ENCODE data around the gene ERC1.
"Not testable (repeated sequence)": the region's sequence is repeated elsewhere in the genome, so short reads cannot be mapped to it uniquely, and the experiment has no call there.

Gene ERC1

DNA sequence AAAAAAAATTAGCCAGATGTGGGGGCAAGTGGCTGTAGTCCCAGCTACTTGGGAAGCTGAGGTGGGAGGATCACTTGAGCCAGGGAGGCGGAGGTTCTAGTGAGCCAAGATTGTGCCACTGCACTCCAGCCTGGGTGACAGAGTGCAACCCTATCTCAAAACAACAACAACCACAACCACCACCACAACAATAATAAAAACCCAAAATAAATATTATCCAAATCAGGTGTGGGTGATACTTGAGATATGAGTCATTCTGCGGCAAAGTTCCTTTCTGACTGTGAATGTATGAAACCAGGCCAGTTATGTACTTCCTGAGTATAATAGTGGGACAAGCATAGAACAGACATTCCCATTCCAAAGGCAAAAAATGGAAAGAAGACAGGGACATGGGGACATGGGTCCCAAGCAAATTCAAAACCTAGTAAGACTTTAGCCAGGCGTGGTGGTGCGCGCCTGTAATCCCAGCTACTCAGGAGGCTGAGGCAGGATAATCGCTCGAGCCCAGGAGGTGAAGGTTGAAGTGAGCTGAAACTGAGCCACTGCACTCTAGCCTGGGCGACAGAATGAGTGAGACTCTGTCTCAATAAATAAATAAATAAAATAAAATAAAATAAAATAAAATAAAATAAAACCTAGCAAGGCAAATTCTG, 9.7 kb upstream of the ERC1 start:
- in situ Hi-C loops (cut with HindIII; ENCODE audit: low sequenced_read_pairs): no loop called here

DNA sequence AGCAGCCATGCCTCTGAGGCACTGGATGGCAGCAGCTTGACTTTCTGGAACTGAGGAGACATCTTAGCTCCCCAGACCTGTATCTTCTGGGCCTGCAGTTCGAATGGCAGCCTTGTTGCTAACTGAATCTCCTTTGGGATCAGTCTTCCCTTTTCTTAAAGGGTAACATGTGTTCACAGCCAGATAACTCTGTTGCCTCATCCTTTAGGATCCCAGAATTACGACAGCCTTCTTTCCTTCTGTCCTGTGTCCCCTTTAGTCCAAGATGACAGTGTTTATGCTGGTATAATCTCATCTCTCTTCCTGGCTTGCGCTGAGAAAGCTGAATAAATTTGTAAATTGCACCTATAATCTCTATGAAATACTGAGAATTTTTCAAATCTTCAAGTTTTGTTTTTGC, 9.1 kb upstream of the ERC1 start:
- in situ Hi-C loops (cut with HindIII; ENCODE audit: low sequenced_read_pairs): no loop called here

DNA sequence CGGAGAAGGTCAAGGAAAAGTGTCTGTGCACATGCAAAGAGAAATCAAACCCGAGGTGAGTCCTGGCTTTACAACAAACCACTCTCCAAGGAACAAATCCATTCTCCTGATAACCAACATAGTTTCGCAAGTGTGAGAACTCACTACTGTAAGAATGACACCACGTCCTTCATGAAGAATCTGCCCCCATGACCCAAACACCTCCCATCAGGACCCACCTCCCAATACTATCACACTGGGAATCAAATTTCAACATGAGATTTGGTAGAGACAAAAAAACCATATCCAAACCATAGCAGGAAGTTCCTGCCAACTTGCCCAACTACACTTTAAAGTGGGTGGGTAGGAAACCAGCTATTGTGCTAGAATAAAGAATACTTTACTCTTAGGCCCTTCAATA, 2.4 kb upstream of the ERC1 start:
- in situ Hi-C loops (cut with HindIII; ENCODE audit: low sequenced_read_pairs): no loop called here

DNA sequence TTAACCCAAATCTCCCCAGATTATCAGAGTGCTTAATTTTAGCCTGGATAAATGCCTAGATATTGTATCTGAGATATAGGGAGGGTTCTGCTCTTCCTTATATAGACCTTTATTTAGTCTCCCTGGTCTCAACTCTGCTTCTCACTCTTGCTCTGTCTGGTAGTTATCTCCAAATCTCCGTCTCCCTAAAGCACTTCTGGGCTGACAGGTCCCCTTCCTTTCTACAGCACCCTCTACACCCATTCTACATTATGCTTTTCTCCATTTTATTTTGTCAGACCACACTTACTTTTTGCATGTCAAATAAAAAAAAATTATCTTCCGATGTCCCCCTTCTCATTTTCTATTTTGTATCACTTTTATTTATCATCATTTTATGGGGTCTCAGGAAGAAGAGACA, 2.0 kb upstream of the ERC1 start:
- in situ Hi-C loops (cut with HindIII; ENCODE audit: low sequenced_read_pairs): no loop called here

DNA sequence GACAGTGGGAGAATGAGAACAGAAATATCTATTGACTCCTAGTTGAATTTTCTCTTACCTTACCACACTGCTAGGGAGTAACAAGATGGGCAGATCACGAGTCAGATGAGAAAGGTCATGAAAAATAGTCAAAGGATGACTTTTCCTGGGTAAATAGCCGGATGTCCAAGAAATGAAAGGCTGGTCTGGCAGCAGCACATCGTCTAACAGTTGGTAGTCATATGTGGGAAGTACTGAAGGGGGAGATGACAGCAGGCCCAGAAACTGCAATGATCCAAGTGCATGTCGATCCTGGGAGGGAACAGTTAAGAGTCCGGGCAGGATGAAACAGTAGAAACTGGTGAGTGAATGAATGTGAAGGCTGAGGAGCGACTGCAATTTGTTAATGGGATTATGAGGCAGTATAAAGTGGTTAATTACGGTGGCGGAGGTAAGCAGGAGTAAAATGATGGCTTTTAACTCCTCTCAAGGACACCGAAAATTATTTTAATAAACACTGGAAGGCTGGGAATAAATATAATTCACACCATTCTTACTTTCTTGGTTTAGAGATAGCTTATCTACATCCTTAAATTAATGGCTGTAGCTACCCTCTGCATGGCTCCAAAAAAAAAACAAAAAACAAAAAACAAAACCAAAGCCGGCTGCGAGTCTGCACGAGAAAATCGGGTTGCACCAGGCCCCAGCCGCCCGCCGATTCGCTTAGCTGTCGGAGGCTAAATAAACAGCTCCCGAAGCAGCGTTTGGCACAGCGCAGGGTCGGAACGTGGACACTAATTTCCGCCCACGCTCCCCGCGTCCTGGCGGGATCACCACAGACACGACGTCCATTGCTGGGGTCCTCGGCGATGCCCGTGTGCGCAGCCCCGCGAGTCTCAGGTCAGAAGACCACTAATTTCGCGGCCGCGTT, 1.0 kb upstream of the ERC1 start:
- in situ Hi-C loops (cut with HindIII; ENCODE audit: low sequenced_read_pairs): no loop called here

DNA sequence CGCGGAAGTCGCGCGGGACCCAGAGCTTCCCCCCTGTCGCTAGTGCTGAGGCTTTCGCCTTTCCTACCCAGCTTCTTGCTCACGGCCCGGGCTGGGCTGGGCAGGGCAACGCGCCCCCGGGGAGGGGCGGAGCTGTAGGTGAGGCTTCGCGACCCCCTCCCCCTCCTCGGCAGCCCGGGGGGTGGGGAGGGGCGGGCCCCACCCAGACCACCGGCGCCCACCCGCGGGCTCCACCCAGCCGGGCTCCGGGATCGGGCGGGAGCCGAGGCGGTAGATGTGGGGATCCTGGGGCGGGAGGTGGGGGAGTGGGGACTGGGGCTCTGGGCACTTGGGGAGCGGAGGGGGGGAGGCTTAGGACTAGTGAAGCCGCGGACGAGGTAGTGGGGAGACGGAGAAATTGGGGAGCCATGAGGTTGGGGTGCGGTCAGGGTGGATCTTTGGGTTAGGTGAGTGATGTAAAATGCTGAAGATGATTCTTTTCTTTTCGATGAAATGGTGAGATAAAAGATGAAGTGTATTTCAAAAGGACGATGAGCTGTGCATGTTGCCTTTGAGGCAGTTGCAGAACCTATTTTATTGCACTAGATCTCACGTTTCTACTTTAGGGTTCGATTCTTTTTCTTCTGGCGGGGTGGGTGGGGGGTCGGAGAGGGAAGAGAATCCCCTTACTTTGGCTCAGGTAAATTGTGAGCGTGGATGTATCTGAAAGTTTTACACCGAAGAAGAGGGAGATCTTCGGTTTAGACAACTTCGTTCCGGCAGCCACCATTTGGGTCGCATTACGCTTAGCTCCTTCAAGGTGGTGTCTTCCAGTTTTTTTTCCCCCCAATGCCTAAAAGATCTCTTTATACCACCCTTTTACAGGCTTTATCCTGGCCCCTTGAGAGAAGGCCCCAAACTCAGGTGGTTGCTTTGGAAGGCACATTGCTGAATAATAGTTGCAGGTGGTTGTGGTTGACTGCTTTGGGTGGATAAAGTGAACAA, 619 bp downstream of the ERC1 start:
- in situ Hi-C loops (cut with HindIII; ENCODE audit: low sequenced_read_pairs): no loop called here

DNA sequence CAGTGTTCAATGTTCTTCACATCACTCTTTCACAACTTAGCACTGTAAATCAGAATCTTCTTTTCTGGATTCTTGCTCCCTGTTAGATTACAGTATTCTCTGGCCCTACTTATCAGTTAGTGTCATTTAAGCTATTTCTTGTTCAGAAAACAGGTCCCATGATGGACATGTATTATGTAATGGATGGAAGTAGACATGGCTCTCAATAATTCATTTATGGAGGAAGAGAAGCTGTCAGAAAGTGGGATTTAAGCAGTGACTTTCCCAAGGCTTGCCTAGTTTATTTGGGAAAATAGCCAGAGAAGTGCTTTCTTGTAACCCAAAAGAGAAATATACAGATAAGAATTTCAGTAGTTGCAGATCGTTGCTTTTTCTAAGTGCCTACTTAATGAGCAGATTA, 1.6 kb downstream of the ERC1 start:
- in situ Hi-C loops (cut with HindIII; ENCODE audit: low sequenced_read_pairs): no loop called here

DNA sequence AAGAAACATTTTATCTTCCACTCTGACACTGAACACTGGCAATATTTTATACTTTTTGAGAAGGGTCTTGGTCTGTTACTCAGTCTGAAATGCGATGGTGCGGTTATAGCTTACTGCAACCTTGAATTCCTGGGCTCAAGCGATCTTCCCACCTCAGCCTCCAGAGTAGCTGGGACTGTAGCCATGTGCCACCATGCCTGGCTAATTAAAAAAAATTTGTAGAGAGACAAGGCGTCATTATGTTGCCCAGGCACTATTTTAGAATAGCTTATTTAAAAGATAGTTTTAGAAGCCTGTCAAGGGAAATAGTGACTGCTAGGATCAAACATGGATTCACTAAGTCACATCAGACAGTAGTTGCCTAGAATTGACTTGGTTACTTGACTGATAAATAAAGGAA, 5.9 kb downstream of the ERC1 start:
- in situ Hi-C loops (cut with HindIII; ENCODE audit: low sequenced_read_pairs): no loop called here

DNA sequence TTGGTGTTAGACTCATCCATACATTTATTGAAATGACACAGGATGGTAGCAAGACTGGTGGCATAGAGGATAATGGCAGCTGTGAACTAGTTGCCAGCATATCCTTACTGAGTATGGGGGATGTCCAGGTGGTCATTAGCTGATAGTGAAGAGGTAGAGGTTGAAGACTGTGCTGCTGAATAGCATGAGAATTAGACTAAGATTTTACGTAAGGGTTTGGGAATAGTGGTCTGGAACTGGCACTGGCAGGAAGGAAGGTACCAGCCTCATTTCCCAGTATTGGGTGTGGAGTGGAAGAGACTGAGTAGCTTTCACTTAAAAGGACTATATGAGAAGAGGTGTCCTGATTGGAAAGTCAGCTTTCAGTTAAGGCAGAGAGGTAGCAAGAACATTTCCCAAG, 6.5 kb downstream of the ERC1 start:
- in situ Hi-C loops (cut with HindIII; ENCODE audit: low sequenced_read_pairs): no loop called here

DNA sequence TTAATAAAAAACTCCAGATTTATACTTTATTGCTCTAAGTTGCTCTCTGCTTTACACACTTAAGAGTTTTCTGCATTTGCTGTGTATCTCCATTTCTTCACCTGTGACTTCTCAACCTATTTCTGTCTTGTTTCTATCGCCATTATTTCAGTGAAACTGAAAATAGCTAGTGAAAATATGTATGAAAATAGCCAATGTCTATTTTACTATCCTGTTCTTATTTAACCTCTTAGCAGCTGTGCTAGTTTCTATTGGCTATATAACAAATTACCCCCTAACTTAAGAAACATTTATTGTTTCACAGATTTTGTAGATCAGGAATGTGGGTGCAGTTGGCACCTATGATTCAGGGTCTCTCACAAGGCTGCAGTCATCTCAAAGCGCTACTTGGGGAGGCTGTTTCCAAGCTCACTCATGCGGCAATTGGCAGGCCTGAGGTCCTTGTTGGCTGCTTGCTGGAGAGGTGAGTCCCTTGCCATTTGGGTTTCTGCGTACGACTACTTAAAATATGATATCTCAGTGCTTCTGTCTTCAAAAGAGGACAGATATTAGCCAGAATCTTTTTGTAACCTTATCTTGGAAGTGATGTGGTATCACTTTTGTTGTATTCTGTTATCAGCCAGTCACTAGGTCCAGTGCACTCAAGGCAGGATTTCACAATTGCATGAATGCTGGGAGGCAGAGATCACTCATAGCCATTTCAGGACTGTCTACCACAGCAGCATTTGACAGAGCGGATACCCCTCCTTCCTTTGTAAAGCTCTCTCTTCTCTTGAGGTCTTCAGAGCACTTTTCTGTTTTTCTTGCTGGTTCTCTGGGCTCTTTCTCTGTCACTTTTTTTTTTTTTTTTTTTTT, 7.2 kb downstream of the ERC1 start:
- in situ Hi-C loops (cut with HindIII; ENCODE audit: low sequenced_read_pairs): no loop called here

DNA sequence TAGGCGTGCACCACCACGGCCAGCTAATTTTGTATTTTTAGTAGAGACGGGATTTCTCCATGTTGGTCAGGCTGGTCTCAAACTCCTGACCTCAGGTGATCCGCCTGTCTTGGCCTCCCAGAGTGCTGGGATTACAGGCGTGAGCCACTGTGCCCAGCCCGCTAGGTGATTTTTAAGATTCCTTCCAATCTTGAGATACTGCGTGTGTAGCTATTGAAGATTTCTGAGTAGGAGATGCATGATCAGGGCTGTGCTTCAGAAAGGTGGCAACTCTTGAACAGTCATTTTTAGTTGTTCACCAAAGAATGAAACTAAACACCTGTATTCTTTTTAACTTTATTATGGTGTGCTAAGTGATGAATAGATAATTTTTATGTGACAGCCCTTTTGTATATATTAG, 8.7 kb downstream of the ERC1 start:
- in situ Hi-C loops (cut with HindIII; ENCODE audit: low sequenced_read_pairs): not testable (repeated sequence)

DNA sequence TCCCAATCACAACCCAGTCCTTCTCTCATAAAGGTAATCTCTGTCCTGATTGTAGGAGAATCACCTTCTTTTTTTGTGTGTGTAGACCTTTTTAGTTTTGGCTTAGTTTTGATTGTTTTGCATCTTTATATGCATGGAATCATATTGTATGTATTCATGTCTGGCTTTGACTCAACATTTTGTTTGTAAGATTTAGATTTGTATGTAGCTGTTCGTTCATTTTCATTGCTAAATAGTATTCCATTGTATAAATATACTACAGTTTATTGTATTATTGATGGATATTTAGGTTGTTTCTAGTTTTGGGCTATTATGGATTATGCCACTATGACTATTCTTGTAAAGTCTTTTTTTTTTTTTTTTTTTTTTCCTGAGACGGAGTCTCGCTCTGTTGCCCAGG, 10.5 kb downstream of the ERC1 start:
- in situ Hi-C loops (cut with HindIII; ENCODE audit: low sequenced_read_pairs): no loop called here

DNA sequence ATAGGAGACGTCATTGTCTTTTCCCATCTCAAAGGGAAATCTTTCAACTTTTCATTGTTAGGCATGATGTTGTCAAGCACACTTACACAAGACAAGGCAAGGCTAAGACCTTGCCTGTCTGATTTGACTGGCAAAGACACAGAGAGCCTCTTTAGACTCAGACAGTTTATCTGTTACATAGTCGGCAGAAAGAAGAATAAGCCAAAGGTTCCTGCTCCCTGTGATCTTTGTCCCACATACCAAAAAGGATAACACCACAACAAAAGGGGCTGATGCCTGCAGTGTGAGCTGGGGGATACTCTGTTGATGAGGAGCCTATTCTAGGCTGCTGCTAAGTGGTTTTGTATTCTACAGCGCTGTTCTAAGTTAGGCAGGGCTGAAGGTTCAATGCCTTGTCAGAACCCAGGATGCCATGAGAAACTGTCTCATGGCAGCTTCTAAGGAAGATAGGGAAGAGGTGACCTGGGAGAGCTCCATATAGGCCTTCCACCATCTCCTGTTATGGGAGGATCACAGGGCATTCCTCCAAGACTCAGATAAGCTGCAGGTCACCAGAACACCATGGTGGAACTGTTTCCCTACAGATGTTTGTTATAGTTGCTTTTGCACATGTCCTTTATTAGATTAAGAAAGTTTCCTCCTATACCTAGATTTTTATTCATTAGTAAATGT, 12.7 kb downstream of the ERC1 start:
- in situ Hi-C loops (cut with HindIII; ENCODE audit: low sequenced_read_pairs): no loop called here

DNA sequence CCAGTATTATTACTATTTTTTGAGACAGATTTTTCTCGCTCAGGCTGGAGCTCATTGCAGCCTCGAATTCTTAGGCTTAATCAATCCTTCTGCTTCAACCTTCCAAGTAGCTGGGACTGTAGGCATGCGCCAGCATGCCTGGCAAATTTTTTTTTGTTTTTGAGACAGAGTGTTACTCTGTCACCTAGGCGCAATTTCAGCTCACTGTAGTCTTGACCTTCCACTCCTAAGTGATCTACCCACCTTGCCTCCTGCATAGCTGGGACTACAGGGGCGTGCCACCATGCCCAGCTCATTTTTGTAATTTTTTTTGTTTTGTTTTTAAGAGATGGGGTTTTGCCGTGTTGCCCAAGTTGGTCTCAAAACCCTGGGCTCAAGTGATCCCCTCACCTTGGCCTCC, 15.2 kb downstream of the ERC1 start:
- in situ Hi-C loops (cut with HindIII; ENCODE audit: low sequenced_read_pairs): no loop called here

DNA sequence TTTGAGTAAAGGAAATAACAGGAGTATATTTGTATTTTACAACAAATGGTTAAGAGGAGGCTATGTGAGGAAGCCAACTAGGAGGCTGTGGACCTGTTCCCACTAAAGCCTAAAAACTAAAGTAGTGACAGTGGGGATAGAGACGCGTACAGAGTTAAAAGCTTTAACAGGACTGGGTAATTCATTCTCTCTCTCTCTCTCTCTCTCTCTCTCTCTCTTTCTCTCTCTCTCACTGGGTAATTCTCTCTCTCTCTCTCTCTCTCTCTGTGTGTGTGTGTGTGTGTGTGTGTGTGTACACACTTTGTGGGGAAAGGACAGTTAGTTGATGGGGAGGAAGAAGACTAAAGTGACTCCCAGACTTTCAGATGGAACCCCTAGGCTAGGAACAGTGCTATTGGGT, 16.3 kb downstream of the ERC1 start:
- in situ Hi-C loops (cut with HindIII; ENCODE audit: low sequenced_read_pairs): no loop called here

DNA sequence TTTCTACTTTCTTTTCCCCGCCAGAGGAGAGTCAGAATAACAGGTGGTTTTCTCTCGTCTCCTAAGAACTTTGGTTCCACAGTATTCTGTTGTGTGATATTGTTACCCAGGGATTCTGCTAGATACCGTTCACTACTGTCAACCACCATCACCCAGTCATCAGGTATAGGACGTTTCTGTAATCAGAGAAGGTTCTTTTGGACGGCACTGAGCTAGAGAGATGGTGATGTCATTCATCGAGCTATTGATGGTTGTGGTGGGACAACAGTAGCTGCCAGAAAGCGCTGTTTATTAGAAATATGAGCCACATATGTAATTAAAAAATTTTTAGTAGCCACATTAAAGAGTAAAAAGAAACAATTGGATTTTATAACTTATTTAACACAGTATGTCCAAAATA, 17.0 kb downstream of the ERC1 start:
- in situ Hi-C loops (cut with HindIII; ENCODE audit: low sequenced_read_pairs): no loop called here

DNA sequence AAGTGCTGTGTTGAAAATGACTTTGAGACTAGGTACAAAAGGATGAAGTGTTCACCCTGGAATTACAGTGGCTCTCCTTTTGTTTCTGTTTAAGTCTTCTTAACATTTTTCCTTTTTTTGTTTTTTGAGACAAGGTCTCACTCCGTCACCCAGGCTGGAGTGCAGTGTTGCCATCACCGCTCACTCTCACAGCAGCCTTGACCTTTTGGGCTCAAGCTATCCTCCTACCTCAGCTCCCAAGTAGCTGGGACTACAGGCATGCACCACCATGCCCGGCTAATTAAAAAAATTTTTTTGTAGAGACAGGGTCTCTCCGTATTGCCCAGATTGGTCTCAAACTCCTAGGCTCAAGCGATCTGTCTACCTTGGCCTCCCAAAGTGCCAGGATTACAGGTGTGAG, 20.1 kb downstream of the ERC1 start:
- in situ Hi-C loops (cut with HindIII; ENCODE audit: low sequenced_read_pairs): no loop called here

DNA sequence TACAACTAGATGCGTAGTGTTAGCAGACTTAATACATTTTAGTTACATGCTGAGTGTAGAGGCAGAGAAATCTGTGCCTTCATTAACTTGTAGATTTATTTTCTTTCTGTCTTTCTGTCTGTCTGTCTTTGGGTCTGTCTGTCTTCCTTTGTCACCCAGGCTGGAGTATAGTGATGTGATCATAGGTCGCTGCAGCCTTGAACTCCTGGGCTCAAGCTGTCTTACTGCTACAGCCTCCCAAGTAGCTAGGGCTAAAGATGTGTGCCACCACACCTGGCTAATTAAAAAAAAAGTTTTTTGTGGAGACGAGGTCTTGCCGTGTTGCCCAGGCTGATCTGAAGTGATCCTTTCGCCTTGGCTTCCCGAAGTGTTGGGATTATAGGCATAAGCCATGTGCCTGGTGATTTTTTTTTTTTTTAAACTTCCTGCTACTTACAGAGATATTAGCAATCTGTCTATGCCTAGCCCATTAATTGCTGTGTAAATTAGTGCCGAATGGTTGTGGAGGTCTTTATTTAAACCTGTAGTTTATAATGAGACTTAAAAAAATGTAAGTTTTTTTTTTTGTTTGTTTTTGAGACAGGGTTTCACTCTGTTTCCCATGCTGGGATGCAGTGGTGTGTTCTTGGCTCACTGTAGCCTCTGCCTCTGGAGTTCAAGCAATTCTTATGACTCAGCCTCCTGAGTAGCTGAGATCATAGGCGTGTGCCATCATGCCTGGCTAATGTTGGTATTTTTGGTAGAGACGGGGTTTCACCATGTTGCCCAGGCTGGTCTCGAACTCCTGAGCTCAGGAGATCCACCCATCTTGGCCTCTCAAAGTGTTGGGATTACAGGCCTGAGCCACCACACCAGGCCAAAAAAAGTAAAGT, 22.8 kb downstream of the ERC1 start:
- in situ Hi-C loops (cut with HindIII; ENCODE audit: low sequenced_read_pairs): no loop called here

DNA sequence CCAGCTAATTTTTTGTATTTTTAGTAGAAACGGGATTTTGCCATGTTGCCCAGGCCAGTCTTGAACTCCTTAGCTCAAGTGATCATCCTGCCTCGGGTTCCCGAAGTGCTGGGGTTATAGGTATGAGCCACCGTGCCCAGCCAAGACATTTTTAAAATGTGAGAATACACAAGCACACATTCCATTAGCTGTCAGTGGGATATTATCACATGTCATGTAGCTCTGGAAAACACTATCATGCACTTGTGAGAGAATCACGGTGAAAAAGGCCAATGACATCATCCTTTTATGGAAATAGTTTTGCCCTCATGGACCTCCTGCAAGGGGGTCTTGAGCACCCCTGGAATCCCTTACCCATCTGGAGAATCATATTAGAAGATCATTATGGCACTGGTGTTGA, 28.3 kb downstream of the ERC1 start:
- in situ Hi-C loops (cut with HindIII; ENCODE audit: low sequenced_read_pairs): no loop called here
